T-helper 2 cell treated with Interferon-gamma antibody and Interleukin-4, amounts not matched to agents 5 μg/mL and 100 μg/mL, for 36 hours (primary cell): ENCODE data around the gene GPR152.
"Not testable (repeated sequence)": the region's sequence is repeated elsewhere in the genome, so short reads cannot be mapped to it uniquely, and the experiment has no call there.

Source experiments
- DNase-seq: peaks from one replicate; pipeline ENCODE4 v3.0.0; 2021; ENCODE audit warnings: low spot score
- H3K27ac Mint-ChIP-seq: one replicate; pipeline ENCODE4 v1.8.0; 2021; ENCODE audit warnings: mild to moderate bottlenecking, mixed read lengths
- H3K27me3 Mint-ChIP-seq: one replicate; pipeline ENCODE4 v1.8.0; 2021; ENCODE audit warnings: low read depth, mixed read lengths
- H3K36me3 Mint-ChIP-seq: one replicate; pipeline ENCODE4 v1.8.0; 2021; ENCODE audit warnings: low read depth, mixed read lengths
- H3K4me1 Mint-ChIP-seq: one replicate; pipeline ENCODE4 v1.8.0; 2021; ENCODE audit warnings: low read depth, mixed read lengths
- H3K4me3 Mint-ChIP-seq: one replicate; pipeline ENCODE4 v1.8.0; 2022; ENCODE audit warnings: mild to moderate bottlenecking, moderate library complexity, mixed read lengths
- H3K9me3 Mint-ChIP-seq: one replicate; pipeline ENCODE4 v1.8.0; 2021; ENCODE audit warnings: mixed read lengths

Gene GPR152

DNA sequence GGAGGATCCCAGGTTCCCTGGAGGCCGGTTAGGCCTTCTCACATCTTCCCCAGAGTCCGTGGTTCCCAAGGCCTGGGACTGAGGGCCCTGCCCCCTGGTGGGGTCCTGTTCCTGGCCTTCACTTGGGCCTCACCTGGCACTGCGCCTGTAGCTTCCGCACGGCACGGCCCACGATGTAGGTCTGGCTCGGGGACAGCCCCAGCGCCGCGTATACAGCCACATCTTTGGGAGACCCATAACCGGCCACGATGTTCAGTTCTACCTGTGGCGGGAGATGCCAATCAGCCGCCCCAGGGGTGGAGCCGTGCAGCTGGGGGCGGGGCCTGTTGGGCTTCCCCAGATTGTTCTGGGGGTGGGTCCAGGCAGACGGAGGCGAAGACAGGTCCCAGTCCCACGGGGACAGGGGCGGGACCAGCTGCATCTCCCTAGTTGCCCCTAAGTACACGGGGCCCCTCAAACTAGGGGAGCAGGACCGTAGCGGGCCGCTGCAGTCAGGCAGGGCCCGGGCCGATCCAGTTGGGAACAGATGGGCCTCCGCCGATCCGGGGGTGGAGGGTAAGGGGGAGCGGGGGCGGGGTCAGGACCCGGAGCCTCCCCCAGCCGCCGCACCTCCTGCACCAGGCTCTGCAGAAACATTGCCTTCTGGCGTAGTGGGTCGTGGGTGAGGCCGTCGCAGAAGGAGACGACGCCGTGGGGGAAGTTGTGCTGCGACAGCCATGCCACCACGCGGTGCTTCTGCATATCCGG lies 40.4 kb upstream of the GPR152 start:
- no peak overlapping the region for H3K27ac Mint-ChIP-seq
- peaks cover 39% of the 10 kb centered on the region for H3K36me3 Mint-ChIP-seq
- H3K4me3 Mint-ChIP-seq: no peak overlapping the region
- H3K4me1 Mint-ChIP-seq: peaks cover 9% of the 10 kb centered on the region
- no peaks in the 10 kb centered on the region for H3K9me3 Mint-ChIP-seq
- H3K27me3 Mint-ChIP-seq: no peaks in the 10 kb centered on the region
- no peak for DNase-seq

DNA sequence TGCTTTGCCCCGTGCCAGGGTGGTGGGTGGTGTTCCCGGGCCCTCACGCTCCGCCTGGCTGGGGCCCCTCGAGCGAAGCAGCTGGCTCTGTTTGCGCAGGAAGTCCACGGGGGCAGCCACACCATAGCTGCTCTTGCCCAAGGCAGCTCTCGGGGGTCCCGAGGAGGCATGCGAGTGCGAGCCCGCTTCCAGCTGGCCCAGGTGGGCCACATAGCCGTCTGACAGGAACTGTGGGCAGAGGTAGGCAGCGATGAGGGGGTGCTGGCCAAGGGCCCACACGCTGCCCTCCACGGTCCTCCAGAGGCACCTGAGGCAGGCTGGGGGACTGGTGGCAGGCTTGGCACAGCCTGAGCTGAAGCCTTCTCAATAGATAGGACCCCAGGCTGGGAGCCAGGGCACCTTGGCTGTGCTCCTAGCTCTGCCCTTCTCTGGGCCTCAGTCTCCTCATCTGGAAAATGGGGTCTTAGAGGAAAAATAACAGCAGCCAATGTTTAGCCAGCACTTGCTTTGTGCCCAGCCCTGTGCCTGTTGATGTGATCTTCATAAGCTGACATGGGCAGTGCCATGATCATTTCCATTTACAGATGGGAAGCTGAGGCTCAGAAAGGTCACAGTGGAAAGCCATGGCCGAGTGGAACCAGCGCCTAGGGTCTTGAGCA lies 39.7 kb upstream of the GPR152 start:
- H3K27me3 Mint-ChIP-seq: no peaks in the 10 kb centered on the region
- H3K27ac Mint-ChIP-seq: no peak overlapping the region
- DNase-seq: no peak
- H3K9me3 Mint-ChIP-seq: no peaks in the 10 kb centered on the region
- H3K4me3 Mint-ChIP-seq: no peak overlapping the region
- peaks cover 42% of the 10 kb centered on the region for H3K36me3 Mint-ChIP-seq
- H3K4me1 Mint-ChIP-seq: peaks cover 16% of the 10 kb centered on the region

GRCh38 chr11:67491276-67492068 lies 38.9 kb upstream of the GPR152 start:
- Mint-ChIP-seq H3K4me3 (no peak overlapping the region), H3K36me3 (peaks cover 42% of the 10 kb centered on the region), H3K9me3 (no peaks in the 10 kb centered on the region), H3K4me1 (peaks cover 22% of the 10 kb centered on the region), H3K27ac (no peak overlapping the region), H3K27me3 (no peaks in the 10 kb centered on the region)
- DNase-seq: no peak

DNA sequence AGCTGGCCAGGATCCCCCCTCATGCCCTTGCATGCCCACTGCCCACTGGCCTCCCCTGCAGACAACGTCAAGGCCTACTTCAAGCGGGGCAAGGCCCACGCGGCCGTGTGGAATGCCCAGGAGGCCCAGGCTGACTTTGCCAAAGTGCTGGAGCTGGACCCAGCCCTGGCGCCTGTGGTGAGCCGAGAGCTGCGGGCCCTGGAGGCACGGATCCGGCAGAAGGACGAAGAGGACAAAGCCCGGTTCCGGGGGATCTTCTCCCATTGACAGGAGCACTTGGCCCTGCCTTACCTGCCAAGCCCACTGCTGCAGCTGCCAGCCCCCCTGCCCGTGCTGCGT lies 38.2 kb upstream of the GPR152 start:
- no peaks in the 10 kb centered on the region for H3K9me3 Mint-ChIP-seq
- no peaks in the 10 kb centered on the region for H3K27me3 Mint-ChIP-seq
- no peak overlapping the region for H3K27ac Mint-ChIP-seq
- H3K4me3 Mint-ChIP-seq: no peak overlapping the region
- peaks cover 44% of the 10 kb centered on the region for H3K36me3 Mint-ChIP-seq
- DNase-seq: no peak
- H3K4me1 Mint-ChIP-seq: peaks cover 30% of the 10 kb centered on the region

GRCh38 chr11:67489885-67490726 lies 37.6 kb upstream of the GPR152 start:
- DNase-seq: no peak
- Mint-ChIP-seq H3K36me3 (peaks cover 44% of the 10 kb centered on the region), H3K4me3 (no peak overlapping the region), H3K9me3 (no peaks in the 10 kb centered on the region), H3K4me1 (peaks cover 32% of the 10 kb centered on the region), H3K27me3 (no peaks in the 10 kb centered on the region), H3K27ac (peak overlapping the region; percentile 68)

- Mint-ChIP-seq H3K36me3 (peaks cover 49% of the 10 kb centered on the region), H3K4me3 (no peak overlapping the region), H3K4me1 (peaks cover 40% of the 10 kb centered on the region), H3K9me3 (no peaks in the 10 kb centered on the region), H3K27me3 (no peaks in the 10 kb centered on the region), H3K27ac (peak overlapping the region; percentile 68)
- DNase-seq: no peak
Measured at GRCh38 chr11:67489203-67489884, 36.8 kb upstream of the GPR152 start.

- H3K27me3 Mint-ChIP-seq: no peaks in the 10 kb centered on the region
- peak overlapping the region; percentile 90 for H3K4me3 Mint-ChIP-seq
- DNase-seq: peak; percentile 72
- peaks cover 53% of the 10 kb centered on the region for H3K4me1 Mint-ChIP-seq
- peak overlapping the region; percentile 99 for H3K27ac Mint-ChIP-seq
- peaks cover 46% of the 10 kb centered on the region for H3K36me3 Mint-ChIP-seq
- H3K9me3 Mint-ChIP-seq: no peaks in the 10 kb centered on the region
Measured at GRCh38 chr11:67486481-67487195, 34.1 kb upstream of the GPR152 start.

DNA sequence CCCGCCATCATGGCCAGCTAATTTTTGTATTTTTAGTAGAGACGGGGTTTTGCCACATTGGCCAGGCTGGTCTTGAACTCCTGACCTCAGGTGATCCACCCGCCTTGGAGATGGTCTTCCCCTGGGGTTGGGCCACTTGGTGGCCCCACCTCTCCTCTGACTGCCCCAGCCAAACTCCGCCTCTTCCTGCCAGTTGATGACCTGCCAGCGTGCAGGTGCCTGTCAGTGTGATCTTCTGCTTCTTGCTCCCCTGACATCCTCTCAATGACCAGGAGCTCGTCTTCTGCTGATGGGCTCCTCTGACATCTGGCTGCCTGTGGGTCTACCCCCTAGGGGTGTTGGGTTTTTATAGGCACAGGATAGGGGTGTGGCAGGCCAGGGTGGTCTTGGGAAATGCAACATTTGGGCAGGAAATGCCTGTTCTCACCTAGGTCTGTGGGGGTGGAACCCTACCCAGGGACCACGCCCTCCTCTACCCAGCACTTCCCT lies 33.4 kb upstream of the GPR152 start:
- H3K27me3 Mint-ChIP-seq, H3K9me3 Mint-ChIP-seq: not testable (repeated sequence)
- peak; percentile 60 for DNase-seq
- peak overlapping the region; percentile 99 for H3K27ac Mint-ChIP-seq
- peaks cover 53% of the 10 kb centered on the region for H3K4me1 Mint-ChIP-seq
- peaks cover 43% of the 10 kb centered on the region for H3K36me3 Mint-ChIP-seq
- H3K4me3 Mint-ChIP-seq: peak overlapping the region; percentile 90

DNA sequence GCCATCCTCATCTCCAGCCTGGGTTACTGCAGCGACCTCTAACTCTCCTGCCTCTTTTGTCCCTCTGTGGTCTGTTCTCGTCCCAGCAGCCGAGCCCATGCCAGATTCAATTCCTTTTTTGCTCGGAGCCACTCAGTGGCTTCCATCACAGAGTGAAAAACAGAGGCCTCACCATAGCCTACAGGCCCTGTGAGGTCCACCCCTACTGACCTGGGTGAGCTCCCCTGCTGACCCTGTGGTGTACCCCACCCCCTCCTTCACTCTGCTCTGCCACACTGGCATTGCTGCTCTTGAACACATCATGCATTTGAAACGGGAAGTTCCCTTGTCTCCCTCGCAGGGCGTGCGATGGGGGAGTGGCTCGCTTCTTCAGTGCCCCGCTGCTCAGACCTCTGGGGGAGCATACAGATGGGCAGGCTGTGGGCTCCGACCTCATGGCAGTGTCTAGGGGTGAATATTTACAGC lies 32.4 kb upstream of the GPR152 start:
- H3K27ac Mint-ChIP-seq: peak overlapping the region; percentile 99
- H3K4me3 Mint-ChIP-seq: peak overlapping the region; percentile 90
- H3K4me1 Mint-ChIP-seq: peaks cover 53% of the 10 kb centered on the region
- no peaks in the 10 kb centered on the region for H3K9me3 Mint-ChIP-seq
- peaks cover 38% of the 10 kb centered on the region for H3K36me3 Mint-ChIP-seq
- DNase-seq: peak; percentile 75
- peaks cover 3% of the 10 kb centered on the region for H3K27me3 Mint-ChIP-seq

DNA sequence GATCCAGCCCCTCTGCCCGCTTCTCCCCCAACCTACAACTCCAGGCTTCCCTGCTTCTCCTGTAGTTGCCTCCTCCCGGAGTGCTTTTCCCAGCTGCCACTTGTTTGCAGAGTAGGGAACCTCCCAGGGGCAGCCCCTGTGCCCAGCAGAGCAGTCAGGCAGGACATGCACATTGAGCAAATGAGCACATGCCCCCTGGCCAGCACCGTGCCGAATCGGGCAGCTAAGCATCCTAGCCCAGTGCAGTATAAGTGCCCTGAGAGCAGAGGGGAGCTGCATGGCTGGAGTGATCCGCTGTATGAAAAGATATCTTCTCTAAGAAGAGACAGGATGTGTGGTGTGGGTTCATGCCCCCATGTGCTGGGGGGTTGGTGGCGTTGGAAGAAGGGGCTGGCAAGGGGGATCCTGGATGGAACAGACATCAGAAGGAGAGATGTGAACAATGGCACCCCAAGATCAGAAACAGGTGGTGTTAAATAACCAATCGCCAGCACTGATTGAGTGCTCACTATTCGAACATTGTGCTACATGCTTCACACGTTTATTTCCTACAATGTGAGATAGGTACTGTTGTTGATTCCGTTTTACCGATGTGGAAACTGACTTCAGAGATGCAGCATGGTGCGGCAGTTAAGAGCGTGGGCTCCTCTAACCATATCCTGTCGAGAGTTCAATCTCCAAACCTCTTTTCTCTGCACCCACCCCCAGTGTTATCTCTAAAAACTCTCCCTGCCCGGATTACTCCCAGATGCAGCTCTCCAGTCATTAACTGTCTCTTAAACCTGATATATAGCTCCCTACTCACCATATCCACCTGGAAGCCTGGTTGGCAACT lies 31.5 kb upstream of the GPR152 start:
- Mint-ChIP-seq H3K4me1 (peaks cover 51% of the 10 kb centered on the region), H3K27ac (peak overlapping the region; percentile 99), H3K4me3 (peak overlapping the region; percentile 90), H3K36me3 (peaks cover 34% of the 10 kb centered on the region), H3K27me3 (peaks cover 6% of the 10 kb centered on the region), H3K9me3 (no peaks in the 10 kb centered on the region)
- peak; percentile 78 for DNase-seq

DNA sequence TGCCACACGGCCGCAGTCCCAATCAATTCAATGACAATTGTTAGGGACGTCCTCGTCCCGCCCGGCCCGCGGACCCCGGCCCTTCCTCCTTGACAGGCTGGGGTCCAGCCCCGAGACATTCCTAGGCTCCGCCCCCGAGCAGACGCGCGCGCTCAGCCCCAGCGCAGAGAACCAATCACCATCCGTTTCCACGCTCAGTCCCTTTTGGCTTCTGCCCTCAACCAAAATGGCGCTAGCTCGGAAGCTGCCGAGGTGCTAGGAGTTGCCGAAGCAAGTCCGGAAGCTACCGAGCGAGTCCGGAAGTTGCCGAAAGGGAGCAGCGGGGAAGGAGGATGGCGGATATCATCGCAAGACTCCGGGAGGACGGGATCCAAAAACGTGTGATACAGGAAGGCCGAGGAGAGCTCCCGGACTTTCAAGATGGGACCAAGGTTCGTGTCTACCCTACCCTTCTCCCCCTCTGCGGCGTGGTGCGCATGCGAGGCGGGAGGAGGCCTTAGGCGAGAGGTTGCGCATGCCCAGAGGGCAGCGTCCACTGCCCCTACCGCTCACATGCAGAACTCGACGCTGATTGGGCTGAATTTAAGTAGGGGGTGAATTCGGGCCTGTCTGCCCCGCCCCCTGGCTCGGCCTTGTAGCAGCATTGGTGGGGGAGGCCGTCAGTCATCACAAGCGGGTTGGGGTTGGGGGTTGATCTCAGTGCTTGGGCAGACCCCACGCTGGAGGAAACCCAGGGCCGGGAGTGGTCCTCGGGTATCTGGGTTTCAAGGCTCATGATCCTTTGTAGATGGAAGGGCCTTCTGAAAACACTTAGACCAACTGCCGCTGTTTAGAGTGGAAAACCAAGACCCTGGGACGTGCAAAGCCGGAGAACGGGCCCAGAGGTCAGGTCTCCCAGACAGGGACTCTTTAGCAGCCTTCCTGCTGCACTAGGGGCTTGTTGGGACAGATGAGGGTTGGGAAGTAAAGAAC lies 30.6 kb upstream of the GPR152 start, which contains the start of gene AIP:
AIP (plus strand) TSS at position 200 of the 972 bp plus-strand sequence; CDS start at position 333, 133 bp downstream.
- H3K36me3 Mint-ChIP-seq: peaks cover 27% of the 10 kb centered on the region
- peaks cover 6% of the 10 kb centered on the region for H3K27me3 Mint-ChIP-seq
- H3K4me1 Mint-ChIP-seq: peaks cover 45% of the 10 kb centered on the region
- peak; percentile 97 for DNase-seq
- peak within 1 kb of the TSS; percentile 90 for H3K4me3 Mint-ChIP-seq
- peak within 1 kb of the TSS; percentile 99 for H3K27ac Mint-ChIP-seq
- H3K9me3 Mint-ChIP-seq: no peaks in the 10 kb centered on the region
